ENCODE measurements around the gene SYT3.

The SYT3 gene

GRCh38 chr19:50668879-50669278, 29.2 kb upstream of the SYT3 start:
- Histone ChIP-seq H4K20me1 (ENCODE audit: low read depth, low read length) (no peaks in the 10 kb centered on the region), H3K4me2 (ENCODE audit: low read depth, low read length, poor library complexity, severe bottlenecking) (no peak overlapping the region), H3F3A (ENCODE audit: insufficient read depth) (no peaks in the 10 kb centered on the region), H3K9ac (ENCODE audit: low read length) (no peak overlapping the region), H2AFZ (ENCODE audit: low read depth, low read length, severe bottlenecking) (no peak overlapping the region), H3K79me2 (ENCODE audit: insufficient read depth, low read length) (no peaks in the 10 kb centered on the region), H3K27me3 (ENCODE audit: low read length) (no peaks in the 10 kb centered on the region), H3K36me3 (ENCODE audit: low read length) (no peaks in the 10 kb centered on the region), H3K9me2 (replicated peaks; ENCODE audit: insufficient read depth, low read length) (no peaks in the 10 kb centered on the region), H3K27ac (ENCODE audit: low read depth, low read length) (no peak overlapping the region), H3K9me3 (ENCODE audit: insufficient read depth, low read length) (no peaks in the 10 kb centered on the region), H3K4me3 (ENCODE audit: insufficient read depth, low read length, poor library complexity, severe bottlenecking) (no peak overlapping the region)
- TF ChIP-seq, protein P1, sequence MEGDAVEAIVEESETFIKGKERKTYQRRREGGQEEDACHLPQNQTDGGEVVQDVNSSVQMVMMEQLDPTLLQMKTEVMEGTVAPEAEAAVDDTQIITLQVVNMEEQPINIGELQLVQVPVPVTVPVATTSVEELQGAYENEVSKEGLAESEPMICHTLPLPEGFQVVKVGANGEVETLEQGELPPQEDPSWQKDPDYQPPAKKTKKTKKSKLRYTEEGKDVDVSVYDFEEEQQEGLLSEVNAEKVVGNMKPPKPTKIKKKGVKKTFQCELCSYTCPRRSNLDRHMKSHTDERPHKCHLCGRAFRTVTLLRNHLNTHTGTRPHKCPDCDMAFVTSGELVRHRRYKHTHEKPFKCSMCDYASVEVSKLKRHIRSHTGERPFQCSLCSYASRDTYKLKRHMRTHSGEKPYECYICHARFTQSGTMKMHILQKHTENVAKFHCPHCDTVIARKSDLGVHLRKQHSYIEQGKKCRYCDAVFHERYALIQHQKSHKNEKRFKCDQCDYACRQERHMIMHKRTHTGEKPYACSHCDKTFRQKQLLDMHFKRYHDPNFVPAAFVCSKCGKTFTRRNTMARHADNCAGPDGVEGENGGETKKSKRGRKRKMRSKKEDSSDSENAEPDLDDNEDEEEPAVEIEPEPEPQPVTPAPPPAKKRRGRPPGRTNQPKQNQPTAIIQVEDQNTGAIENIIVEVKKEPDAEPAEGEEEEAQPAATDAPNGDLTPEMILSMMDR (IDR thresholded peaks at IDR 0.05; ENCODE audit: insufficient read depth, low read length, poor library complexity, severe bottlenecking), result no peak
- no peak for TF ChIP-seq EZH2phosphoT487 (conservative IDR thresholded peaks at IDR 0.05; ENCODE audit: low read length)

DNA sequence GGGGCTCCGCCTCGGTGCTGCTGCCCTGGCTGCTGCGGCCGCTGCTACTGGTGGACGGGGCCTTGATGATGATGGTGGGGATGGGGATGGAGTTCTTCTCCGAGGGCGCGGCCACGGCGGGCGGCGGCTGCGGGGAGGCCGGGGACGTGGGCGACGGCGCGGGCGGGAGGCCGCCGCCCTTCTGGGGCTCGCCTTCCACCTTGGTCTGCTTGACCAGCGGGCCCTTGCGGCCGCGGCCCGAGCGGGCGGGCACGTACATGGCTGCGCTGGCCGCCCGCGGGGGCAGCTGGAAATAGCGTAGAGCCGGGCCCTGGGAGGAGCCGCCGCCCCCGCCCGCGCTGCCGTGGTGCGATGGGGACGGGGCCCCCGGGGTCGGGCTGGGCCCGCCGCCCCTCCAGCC, 28.7 kb upstream of the SYT3 start:
- Histone ChIP-seq H3K9ac (ENCODE audit: low read length) (no peak overlapping the region), H2AFZ (ENCODE audit: low read depth, low read length, severe bottlenecking) (no peak overlapping the region), H3K27ac (ENCODE audit: low read depth, low read length) (no peak overlapping the region), H3K79me2 (ENCODE audit: insufficient read depth, low read length) (no peaks in the 10 kb centered on the region), H3K36me3 (ENCODE audit: low read length) (no peaks in the 10 kb centered on the region), H3K9me3 (ENCODE audit: insufficient read depth, low read length) (no peaks in the 10 kb centered on the region), H3K4me3 (ENCODE audit: insufficient read depth, low read length, poor library complexity, severe bottlenecking) (no peak overlapping the region), H3K9me2 (replicated peaks; ENCODE audit: insufficient read depth, low read length) (no peaks in the 10 kb centered on the region), H3K27me3 (ENCODE audit: low read length) (no peaks in the 10 kb centered on the region), H3K4me2 (ENCODE audit: low read depth, low read length, poor library complexity, severe bottlenecking) (no peak overlapping the region), H3F3A (ENCODE audit: insufficient read depth) (no peaks in the 10 kb centered on the region), H4K20me1 (ENCODE audit: low read depth, low read length) (no peaks in the 10 kb centered on the region)
- TF ChIP-seq EZH2phosphoT487 (conservative IDR thresholded peaks at IDR 0.05; ENCODE audit: low read length), result no peak
- TF ChIP-seq, protein P1 (IDR thresholded peaks at IDR 0.05; ENCODE audit: insufficient read depth, low read length, poor library complexity, severe bottlenecking), result no peak

DNA sequence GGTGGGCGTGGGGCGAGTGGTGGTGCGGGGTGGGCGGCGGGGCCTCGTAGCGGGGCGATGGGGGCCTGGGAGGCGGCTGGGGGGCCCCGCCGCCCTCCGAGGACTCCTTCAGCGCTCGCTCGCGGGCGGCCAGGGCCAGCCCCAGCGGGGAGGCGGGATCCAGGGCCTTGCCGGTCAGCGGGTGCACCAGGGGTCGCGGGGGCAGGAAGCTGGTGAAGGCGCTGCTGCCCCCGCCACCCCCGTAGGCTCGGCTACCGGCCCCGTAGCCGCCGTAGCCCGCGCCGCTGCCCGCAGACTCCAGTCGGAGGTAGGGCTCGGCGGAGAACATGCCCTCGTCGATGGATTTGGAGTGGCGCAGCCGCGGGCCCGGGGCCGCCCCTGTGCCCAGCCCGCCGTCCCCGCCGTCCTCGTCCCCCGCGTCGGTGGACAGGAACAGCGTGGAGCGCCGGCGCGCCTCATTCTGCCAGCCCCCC, 28.1 kb upstream of the SYT3 start:
- Histone ChIP-seq H3K36me3 (ENCODE audit: low read length) (no peaks in the 10 kb centered on the region), H4K20me1 (ENCODE audit: low read depth, low read length) (no peaks in the 10 kb centered on the region), H3K9ac (ENCODE audit: low read length) (no peak overlapping the region), H3K27ac (ENCODE audit: low read depth, low read length) (no peak overlapping the region), H3K9me3 (ENCODE audit: insufficient read depth, low read length) (no peaks in the 10 kb centered on the region), H2AFZ (ENCODE audit: low read depth, low read length, severe bottlenecking) (no peak overlapping the region), H3K9me2 (replicated peaks; ENCODE audit: insufficient read depth, low read length) (no peaks in the 10 kb centered on the region), H3K27me3 (ENCODE audit: low read length) (no peaks in the 10 kb centered on the region), H3K4me2 (ENCODE audit: low read depth, low read length, poor library complexity, severe bottlenecking) (no peak overlapping the region), H3K79me2 (ENCODE audit: insufficient read depth, low read length) (no peaks in the 10 kb centered on the region), H3F3A (ENCODE audit: insufficient read depth) (no peaks in the 10 kb centered on the region), H3K4me3 (ENCODE audit: insufficient read depth, low read length, poor library complexity, severe bottlenecking) (no peak overlapping the region)
- TF ChIP-seq EZH2phosphoT487 (conservative IDR thresholded peaks at IDR 0.05; ENCODE audit: low read length), result no peak
- TF ChIP-seq, protein P1 (IDR thresholded peaks at IDR 0.05; ENCODE audit: insufficient read depth, low read length, poor library complexity, severe bottlenecking), result no peak
